Activated CD4-positive, alpha-beta T cell treated with anti-CD3 and anti-CD28 coated beads, Interleukin-2, Interleukin-4, amounts not matched to agents 100 ng/mL and 50 ng/mL, durations not matched to agents 16 hours and 8 hours (primary cell): ENCODE measurements around the gene NACA2.
"Not testable (repeated sequence)": the region's sequence is repeated elsewhere in the genome, so short reads cannot be mapped to it uniquely, and the experiment has no call there.

Experiments used
- DNase-seq: peaks from one replicate; pipeline ENCODE4 v3.0.0-alpha.2; 2020; ENCODE audit warnings: low spot score

NACA2 gene

DNA sequence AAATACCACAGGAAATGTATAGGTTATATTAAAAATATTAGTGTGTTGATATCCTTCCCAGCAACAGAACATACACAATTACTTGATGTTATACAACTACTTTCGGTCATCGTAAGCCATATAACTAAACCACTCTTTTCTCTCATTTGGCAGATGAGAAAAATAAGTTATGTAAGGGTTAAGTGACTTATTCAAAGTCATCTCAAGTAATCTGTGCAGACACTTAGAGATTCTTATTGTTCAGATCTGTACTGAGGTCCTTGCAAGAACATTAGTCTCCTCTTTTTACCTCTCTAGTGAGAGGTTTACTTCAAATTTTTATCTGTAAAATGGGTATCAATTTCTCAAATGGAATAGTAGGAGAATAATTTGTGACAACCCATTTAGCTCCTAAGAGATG, 15.0 kb downstream of the NACA2 start:
- DNase-seq: no peak

DNA sequence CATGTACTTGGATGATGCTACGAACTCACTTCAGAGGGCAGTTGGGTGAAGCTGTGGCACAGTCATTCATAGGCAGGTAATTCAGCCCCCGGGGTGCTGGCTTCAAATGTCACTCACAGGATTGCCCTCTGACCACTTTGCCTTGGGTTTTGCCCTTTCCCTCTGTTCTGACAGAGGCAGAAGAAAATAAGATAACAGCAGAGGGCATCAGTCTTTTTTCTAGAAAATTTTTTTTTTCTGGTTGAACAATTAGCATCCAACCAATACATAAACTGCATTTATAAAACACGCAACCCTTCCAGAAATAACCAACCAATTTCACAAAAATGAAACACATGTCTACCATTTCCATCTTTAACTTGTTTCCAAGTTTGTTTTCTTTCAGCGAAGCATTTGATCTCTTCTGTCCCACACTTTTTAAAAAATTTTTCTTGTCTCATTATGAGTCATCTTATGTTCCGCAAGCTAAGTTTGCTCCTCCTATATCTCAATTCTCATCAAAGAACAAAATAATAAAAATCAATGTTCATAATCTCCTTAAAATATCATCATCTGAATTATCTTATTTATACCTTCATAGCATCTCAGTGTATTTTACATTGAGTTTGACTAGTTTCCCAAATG, 15.6 kb downstream of the NACA2 start:
- no peak for DNase-seq

DNA sequence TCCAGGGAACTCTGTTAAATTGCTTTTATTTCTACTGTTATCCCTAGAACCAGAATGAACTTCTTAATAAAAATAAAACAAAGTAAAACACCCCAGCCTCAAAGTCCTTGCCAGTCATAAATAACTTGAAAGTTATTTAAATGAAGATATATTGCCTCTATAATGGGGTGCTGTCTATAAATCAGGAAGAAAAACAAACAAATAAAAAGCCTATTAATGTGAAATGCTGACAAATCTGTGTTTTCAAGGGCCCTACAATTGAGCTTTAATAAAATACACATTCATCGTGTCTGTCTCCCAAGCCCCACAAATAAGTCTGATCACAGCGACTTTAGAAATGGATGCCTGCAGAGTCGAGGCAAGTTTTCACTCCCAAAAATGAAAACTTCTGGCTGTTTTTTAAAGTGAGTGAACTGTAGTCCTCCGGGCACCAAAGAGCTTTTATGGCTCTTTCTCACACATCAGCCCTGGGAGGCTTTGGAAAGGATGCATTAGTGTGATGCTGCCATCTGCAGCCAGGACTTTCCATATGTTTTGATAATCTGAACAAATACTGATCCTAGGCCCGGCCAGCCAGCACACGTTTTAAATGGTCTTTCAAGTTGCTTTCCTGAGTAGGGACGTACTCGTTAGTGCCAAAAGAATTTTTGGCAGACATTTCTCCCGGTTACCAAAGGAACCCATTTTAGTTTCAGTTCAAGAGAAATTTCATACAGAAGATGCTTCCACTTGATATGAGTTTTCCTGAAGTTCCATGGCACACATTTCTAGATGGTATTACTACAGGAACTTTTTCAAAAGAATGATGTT, 16.3 kb downstream of the NACA2 start:
- DNase-seq: no peak

DNA sequence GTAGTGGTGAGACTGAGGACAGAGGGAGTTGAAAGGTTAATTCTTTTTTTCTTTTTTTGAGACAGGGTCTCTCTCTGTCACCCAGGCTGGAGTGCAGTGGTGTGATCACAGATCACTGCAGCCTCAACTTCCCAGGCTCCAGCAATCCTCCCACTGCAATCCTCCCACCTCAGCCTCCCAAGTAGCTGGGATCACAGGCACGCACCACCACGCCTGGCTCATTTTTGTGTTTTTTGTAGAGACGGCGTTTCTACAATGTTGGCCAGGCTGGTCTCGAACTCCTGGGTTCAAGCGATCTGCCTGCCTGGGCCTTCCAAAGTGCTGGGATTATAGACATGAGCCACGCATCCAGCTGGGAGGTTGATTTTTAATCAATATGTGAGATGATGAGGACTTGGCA, 18.5 kb downstream of the NACA2 start:
- DNase-seq: not testable (repeated sequence)

DNA sequence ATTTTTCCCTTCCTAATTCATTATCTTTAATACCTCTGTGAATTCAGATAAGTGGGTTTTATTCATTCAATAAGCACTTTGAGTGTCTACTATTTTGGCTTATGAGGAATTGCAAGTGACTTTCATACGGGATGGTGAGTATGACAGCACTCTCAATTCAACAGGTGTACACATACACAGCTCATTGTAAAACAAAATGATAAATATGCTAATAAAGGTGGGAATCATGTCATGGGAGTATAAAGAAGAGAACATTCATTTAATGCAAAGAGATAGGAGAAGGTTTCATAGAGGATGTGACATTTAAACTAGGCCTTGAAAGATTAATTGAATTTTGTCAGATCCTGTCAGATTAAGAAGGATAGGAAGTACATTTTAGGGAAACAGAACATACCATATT, 19.4 kb downstream of the NACA2 start:
- no peak for DNase-seq

DNA sequence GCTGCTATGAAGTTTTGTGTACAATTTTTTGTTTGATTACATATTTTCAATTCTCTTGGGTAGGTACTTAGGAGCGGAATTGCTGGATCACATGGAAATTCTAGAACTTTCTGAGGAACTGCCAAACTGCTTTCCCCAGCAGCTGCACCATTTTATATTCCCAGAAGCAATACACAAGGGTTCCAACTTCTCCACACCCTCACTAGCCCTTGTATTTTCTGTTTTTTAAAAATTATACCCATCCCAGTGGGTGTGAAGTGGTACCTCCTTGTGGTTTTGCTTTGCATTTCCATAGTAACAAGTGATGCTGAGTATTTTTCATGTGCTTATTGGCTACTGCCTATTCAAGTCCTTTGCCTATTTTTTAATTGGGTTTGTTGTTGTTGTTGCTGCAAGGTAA, 20.9 kb downstream of the NACA2 start:
- peak; percentile 11 for DNase-seq

DNA sequence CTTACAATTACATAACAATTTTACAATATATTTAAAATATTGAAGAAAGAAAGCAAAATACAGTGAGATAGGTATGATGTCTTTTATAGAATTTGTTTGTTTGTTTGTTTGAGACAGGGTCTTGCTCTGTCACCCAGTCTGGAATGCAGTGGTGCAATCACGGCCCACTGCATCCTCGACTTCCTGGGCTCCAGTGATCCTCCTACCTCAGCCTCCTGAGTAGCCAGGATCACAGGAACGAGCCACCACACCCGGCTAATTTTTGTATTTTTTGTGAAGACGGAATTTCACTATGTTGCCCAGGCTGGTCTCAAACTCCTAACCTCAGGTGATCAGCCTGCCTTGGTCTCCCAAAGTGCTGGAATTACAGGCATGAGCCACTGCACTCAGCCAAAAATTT, 21.5 kb downstream of the NACA2 start:
- not testable (repeated sequence) for DNase-seq

DNA sequence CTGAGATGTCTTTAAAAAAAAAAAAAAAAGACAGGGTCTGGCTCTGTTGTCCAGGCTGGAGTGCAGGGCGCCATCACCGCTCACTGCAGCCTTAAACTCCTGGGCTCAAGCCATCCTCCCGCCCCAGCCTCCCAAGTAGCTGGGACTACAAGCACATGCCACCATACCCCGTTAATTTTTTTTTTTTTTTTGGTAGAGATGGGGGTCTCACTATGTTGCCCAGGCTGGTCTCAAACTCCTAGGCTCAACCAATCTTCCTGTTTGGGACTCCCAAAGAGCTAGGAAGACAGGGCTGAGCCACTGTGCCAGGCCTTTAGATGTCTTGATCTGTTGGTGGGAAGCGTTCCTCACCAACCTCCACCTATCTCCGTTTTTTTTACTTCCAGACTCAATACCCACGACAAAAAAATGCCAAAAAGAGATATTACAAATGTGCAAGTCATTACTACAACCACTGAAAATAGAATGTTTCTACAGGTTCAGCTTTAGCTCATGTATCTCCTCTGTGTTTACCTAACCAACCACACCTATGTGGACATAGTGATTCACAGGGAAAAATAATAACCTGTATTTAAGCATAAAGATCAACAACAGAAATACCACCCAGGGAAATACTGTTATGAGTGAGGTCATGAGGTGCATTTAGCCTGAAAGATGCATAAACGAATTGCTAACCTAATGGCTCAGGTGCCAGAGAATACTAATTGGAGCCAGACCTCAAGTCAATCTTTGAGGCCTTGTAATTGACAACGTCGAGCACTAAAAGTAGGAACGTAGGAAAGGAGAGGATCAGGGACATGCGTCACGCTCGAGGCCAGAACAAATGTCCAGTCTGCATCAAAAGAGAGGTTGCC, 22.6 kb downstream of the NACA2 start:
- no peak for DNase-seq

DNA sequence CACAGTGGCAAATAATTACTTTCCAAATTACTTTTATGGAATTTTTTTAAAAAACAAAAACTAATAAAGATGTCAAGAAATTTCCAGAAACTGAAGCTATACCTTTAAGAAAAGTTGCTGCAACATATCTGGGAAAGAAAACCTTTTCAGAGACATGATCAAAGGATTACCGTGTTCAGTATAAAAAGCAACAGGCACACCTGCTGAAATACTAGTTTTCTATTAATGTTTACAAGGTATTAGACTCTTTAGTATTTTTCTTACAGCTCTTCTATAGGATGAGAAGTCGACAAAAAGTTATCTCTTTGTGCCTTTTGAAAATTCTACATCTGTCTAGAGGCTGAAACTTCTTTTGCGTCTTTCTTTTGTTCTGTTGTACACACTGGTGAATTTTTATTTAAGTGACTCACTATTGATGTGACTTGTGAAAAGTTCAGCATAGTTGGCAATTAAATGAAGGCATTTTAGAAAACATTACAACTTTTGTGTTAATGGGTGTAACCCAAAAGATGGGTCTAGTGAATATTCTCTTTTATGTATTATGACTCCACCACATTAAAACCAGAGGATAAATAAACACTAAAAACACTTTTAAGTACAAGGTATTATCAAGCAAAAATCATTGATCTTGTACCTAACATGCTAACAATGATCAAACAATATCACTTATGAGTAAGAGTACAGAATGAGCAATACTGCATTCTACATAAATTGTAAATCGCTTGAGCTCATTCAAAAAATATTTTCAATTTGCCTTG, 23.8 kb downstream of the NACA2 start:
- DNase-seq: no peak

DNA sequence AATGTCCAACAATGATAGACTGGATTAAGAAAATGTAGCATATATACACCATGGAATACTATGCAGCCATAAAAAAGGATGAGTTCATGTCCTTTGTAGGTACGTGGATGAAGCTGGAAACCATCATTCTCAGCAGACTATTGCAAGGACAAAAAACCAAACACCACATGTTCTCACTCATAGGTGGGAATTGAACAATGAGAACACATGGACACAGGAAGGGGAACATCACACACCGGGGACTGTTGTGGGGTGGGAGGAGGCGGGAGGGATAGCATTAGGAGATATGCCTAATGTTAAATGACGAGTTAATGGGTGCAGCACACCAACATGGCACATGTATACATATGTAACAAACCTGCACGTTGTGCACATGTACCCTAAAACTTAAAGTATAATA, 24.6 kb downstream of the NACA2 start:
- not testable (repeated sequence) for DNase-seq

DNA sequence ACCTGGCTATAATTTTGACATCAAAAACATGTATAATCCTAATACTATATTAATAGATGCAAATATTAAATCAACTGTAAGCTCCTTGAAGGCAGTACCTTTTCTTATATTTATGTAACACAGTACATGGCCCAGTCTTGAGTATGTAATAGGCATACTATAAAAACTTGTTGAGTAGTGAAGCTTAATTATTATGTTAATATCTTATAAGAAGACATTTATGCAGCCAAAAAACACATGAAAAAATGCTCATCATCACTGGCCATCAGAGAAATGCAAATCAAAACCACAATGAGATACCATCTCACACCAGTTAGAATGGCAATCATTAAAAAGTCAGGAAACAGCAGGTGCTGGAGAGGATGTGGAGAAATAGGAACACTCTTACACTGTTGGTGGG, 25.2 kb downstream of the NACA2 start:
- DNase-seq: not testable (repeated sequence)

DNA sequence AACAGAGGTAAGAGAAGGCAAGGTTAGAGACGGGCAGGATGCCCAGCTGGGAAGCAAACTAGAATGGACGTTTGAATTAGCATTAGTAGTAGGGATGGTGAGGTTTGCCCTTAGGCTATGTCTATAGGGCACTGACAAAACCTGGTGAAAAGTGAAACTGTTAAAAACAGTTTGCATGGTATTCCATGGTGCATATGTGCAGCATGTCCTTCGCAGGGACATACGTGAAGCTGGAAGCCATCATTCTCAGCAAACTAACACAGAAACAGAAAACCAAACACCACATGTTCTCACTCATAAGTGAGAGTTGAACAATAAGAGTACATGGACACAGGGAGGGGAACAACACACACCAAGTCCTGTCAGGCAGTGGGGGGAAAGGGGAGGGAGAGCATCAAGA, 25.8 kb downstream of the NACA2 start:
- no peak for DNase-seq

DNA sequence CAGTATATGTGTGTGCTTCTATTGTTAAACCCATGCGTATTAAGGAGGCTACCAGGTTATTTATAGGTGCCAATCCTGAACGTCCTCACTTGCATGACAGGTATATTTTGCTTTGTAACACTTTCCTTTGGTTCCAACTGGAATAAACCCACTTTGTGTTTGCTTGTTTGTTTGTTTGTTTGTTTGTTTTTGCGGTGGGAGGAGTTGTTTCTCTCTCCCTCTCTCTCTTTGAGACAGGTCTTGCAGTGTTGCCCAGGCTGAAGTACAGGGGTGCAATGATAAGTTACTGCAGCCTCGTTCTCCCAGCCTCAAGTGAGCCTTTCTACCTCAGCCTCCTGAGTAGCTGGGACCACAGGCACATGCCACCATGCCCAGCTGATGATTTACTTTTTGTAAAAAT, 28.7 kb downstream of the NACA2 start:
- DNase-seq: no peak

DNA sequence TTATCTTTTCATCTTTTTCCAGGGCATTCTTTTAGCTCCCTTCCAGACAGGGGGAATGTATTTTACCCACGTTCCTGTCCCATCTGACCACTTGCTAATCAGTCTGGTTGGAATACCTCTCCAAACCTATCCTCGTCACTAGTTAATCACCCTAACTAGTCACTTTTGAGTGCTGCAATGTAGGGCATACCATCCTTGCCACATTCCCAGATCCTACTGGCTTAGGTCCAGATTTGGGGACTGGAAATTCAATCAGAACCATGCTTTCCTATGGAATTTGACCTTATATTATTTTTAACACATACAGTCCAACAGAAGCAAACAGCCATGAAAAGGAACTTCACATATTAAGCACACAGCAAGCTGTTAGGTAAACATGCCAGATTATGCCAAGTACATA, 29.7 kb downstream of the NACA2 start:
- DNase-seq: no peak

DNA sequence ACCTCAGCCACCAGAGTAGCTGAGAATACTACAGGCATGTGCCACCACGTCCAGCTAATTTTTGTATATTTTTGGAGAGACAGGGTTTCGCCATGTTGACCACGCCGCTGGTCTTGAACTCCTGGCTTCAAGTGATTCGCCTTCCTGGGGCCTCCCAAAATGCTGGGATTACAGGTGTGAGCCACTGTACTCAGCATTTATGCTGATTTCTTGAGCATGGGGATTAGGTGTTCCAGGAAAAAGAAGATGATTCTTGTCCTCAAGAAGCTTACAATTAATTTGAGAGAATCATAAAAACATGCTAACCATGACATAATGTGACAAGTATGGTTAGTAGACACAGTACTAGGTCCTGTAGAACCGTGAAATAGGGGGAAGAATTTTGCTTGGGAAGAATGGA, 30.9 kb downstream of the NACA2 start:
- no peak for DNase-seq

DNA sequence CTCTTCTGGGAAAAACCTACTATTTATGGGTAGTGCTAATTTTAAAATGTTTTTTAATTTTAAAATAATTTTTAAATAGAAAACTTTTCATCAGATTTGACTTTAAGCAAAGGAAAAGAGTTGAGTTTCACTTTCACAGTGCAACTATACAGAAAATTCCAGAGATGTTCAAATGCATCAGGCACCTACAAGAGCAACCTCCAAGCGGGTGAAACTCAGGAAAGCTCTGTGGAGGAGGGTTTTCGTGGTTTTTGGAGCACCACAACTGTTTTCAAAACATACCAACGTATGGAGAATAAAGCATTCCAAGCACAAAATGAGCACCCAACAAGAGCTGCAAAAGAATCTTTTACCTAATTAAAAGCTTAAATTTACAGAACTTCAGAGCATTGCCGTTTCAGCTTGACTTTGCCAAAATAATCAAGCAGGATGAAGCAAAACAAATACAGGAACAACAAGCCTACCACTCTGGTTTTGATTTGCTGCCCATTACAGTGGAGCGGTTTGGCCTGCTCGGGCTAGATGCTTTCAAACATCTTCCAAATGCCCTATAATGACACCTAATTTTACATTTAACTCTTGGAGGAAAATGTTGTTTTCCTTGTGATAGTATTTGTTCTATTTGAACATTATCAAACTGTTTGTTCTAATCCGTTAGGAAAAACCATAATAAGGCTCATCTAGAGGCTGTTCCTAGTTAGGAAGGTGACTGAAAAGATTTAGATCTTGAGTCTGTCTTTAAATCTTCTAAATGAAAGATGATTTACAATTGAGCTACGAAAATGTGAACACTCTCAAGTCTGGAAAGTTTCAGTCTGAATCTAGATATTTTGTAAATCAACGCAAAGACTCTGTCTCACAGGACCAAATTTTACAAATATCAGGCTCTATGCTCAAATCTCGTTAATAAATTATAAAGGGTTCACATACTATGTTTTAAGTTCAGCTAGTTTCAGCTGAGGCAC, 34.5 kb downstream of the NACA2 start:
- DNase-seq: no peak

DNA sequence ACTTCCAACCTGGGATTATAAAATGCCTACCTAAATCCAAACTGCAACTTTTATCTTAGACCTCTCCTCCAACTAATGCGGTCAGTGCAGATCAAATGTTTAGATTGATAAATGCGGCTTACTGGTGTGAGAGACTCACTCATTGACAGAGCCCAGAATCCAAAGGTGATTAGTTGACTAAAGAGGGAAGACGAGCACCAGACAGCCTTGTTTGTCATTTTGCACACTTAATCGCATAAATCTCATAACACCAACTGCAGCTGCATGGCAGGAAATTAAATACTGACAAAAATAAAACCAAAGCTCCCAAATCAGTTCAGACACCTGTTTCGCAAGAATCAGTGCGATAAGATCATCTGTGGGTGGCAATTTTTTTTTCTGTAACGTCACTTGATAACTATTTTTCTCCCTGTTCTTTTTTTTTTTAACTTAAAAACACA, 35.9 kb downstream of the NACA2 start:
- no peak for DNase-seq

DNA sequence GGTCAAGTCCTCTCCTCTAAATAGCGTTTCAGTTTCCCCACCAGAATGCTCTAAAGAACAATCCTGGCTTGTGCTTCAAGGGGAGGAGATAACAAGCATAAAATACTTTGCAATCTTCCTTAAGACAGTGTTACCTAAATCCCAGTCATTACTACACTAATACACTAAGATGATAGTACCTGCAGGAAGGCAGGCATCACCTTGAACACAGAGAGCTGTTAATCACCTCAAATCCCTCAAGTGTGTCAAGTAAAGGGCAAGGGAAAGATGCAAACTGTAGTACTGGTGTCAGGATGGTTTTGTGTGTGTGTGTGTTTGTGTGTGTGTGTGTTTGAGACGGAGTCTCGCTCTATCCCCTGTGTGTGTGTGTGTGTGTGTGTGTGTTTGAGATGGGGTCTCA, 36.8 kb downstream of the NACA2 start:
- no peak for DNase-seq

DNA sequence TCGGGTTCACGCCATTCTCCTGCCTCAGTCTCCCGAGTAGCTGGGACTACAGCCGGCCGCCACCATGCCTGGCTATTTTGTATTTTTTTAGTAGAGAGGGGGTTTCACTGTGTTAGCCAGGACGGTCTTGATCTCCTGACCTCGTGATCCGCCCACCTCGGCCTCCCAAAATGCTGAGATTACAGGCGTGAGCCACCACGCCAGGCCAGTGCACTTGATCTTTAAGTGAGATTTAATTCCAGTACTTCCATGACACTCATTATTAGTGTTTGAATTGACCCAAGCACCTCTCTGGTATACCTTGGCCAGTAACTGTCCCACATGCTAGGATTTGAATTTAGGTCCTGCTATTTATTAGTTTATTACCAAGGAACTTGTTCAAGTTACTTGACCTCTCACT, 38.5 kb downstream of the NACA2 start:
- not testable (repeated sequence) for DNase-seq

DNA sequence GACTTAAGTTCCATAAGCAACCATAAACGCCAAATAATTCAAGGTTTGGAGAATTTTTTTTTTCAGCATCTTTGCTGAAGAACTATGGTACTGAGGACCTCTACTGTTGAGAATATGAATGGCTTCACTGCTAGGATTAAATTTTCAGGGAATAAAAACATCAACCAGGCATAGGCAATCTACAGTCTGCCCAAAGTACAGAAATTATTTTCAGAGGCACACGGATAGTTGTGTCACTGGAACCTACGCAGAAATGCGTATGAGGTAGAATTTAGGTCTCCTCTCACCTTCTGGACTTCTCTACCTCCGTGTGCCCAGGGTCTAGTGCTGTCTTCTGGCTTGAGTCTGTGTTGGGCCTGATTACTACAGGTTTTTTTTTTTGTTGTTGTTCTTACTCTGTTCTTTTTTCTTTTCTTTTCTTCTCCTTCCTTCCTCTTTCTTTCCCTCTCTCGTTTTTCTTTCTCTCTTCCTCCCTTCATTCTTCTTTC, 39.7 kb downstream of the NACA2 start:
- DNase-seq: peak; percentile 24

DNA sequence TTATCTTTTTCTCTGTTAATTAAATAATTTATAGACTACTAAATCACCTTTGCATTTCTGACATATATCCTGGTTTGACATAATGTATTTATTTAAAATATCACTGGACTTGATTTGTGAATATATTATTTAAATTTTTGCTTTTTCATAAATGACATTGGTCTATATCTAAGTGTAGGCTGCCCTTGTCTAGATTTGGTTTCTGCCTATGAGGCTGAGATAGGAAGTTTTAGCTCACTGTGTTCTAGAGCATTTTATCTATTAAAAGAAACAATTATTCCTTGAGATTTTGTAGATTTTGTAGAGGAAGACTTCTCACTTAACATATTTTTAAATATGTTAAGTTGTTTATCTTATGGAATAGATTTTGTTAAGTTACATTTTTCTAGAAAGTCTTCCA, 43.9 kb downstream of the NACA2 start:
- DNase-seq: no peak
